Measurements from ENCODE around the gene PDK2.

The PDK2 gene

GRCh38 chr17:50108556-50108955 lies 13.4 kb downstream of the PDK2 start:
- H3K4me3 ChIP-seq (ENCODE audit: control insufficient read depth in 1 of 7, extremely low read depth in 1 of 7, insufficient read depth in 4 of 7, low read depth in 2 of 7, low read length in 6 of 7), result no peak overlapping the region
- POLR2A ChIA-PET, result no interaction called here
- H3K27me3 ChIP-seq (replicated peaks in 2 of 5; ENCODE audit: control insufficient read depth in 4 of 5, insufficient read depth in 5 of 5, low read length in 4 of 5), result no peaks in the 10 kb centered on the region
- CTCF ChIA-PET, result interaction anchor here (0.9 to 14.4 kb wide), 2 partner anchors 9 to 13 kb away, joined by 3 to 134 read pairs; partner anchors contain the start of gene PDK2
- no peaks in the 10 kb centered on the region for H3K4me1 ChIP-seq (ENCODE audit: control extremely low read depth in 1 of 4, control insufficient read depth in 4 of 4, insufficient read depth in 4 of 4, low read length in 3 of 4)
- H3K9me3 ChIP-seq (ENCODE audit: control extremely low read depth in 1 of 5, control insufficient read depth in 4 of 5, insufficient read depth in 2 of 5, low read depth in 1 of 5, low read length in 4 of 5), result no peaks in the 10 kb centered on the region
- no peak overlapping the region for H3K27ac ChIP-seq (ENCODE audit: insufficient read depth in 1 of 2, low read depth in 1 of 2, low read length in 2 of 2, poor library complexity in 1 of 2, severe bottlenecking in 2 of 2)
- H3K36me3 ChIP-seq (ENCODE audit: control insufficient read depth in 4 of 4, insufficient read depth in 4 of 4, low read length in 3 of 4), result peaks cover 6 to 71% (median 23%) of the 10 kb centered on the region in 4 experiments
- no peak for DNase-seq
- 89% methylated on average over 8 of the region's 9 CpGs for WGBS (ENCODE audit: insufficient coverage)

- no peaks in the 10 kb centered on the region for H3K4me1 ChIP-seq (ENCODE audit: control extremely low read depth in 1 of 4, control insufficient read depth in 4 of 4, insufficient read depth in 4 of 4, low read length in 3 of 4)
- ChIA-PET CTCF (interaction anchor here (0.5 to 14.4 kb wide), 3 partner anchors 8 to 60 kb away, joined by 3 to 134 read pairs (median 3); partner anchors contain the start of gene PDK2), POLR2A (no interaction called here)
- no peaks in the 10 kb centered on the region for H3K9me3 ChIP-seq (ENCODE audit: control extremely low read depth in 1 of 5, control insufficient read depth in 4 of 5, insufficient read depth in 2 of 5, low read depth in 1 of 5, low read length in 4 of 5)
- whole genome bisulfite sequencing (ENCODE audit: insufficient coverage), result 91% methylated on average over 6 of the region's 7 CpGs
- H3K36me3 ChIP-seq (ENCODE audit: control insufficient read depth in 4 of 4, insufficient read depth in 4 of 4, low read length in 3 of 4), result peaks cover 6 to 66% (median 23%) of the 10 kb centered on the region in 4 experiments
- no peak overlapping the region for H3K27ac ChIP-seq (ENCODE audit: insufficient read depth in 1 of 2, low read depth in 1 of 2, low read length in 2 of 2, poor library complexity in 1 of 2, severe bottlenecking in 2 of 2)
- no peak overlapping the region for H3K4me3 ChIP-seq (ENCODE audit: control insufficient read depth in 1 of 7, extremely low read depth in 1 of 7, insufficient read depth in 4 of 7, low read depth in 2 of 7, low read length in 6 of 7)
- no peak for DNase-seq
- H3K27me3 ChIP-seq (replicated peaks in 2 of 5; ENCODE audit: control insufficient read depth in 4 of 5, insufficient read depth in 5 of 5, low read length in 4 of 5), result no peaks in the 10 kb centered on the region
These were observed 14.1 kb downstream of the PDK2 start for GRCh38 chr17:50109207-50109606.

- H3K36me3 ChIP-seq (ENCODE audit: control insufficient read depth in 4 of 4, insufficient read depth in 4 of 4, low read length in 3 of 4), result peaks cover 6 to 62% (median 23%) of the 10 kb centered on the region in 4 experiments
- H3K9me3 ChIP-seq (ENCODE audit: control extremely low read depth in 1 of 5, control insufficient read depth in 4 of 5, insufficient read depth in 2 of 5, low read depth in 1 of 5, low read length in 4 of 5), result no peaks in the 10 kb centered on the region
- no peak overlapping the region for H3K4me3 ChIP-seq (ENCODE audit: control insufficient read depth in 1 of 7, extremely low read depth in 1 of 7, insufficient read depth in 4 of 7, low read depth in 2 of 7, low read length in 6 of 7)
- 96% methylated on average over 18 of the region's 19 CpGs for WGBS (ENCODE audit: insufficient coverage)
- ChIA-PET CTCF (interaction anchor here (0.5 to 14.4 kb wide), 2 partner anchors 14 to 60 kb away, joined by 3 to 134 read pairs; partner anchors contain the start of gene PDK2), POLR2A (no interaction called here)
- H3K27me3 ChIP-seq (replicated peaks in 2 of 5; ENCODE audit: control insufficient read depth in 4 of 5, insufficient read depth in 5 of 5, low read length in 4 of 5), result no peaks in the 10 kb centered on the region
- no peak for DNase-seq
- no peak overlapping the region for H3K27ac ChIP-seq (ENCODE audit: insufficient read depth in 1 of 2, low read depth in 1 of 2, low read length in 2 of 2, poor library complexity in 1 of 2, severe bottlenecking in 2 of 2)
- no peaks in the 10 kb centered on the region for H3K4me1 ChIP-seq (ENCODE audit: control extremely low read depth in 1 of 4, control insufficient read depth in 4 of 4, insufficient read depth in 4 of 4, low read length in 3 of 4)
These were observed 14.6 kb downstream of the PDK2 start for GRCh38 chr17:50109785-50110184.

GRCh38 chr17:50110591-50111349 lies 15.6 kb downstream of the PDK2 start:
- ChIA-PET POLR2A (no interaction called here), CTCF (interaction anchor here (1.1 to 14.4 kb wide), 4 partner anchors 12 to 59 kb away, joined by 4 to 134 read pairs (median 52); partner anchors contain the start of gene PDK2)
- peaks cover 6 to 52% (median 19%) of the 10 kb centered on the region in 4 experiments for H3K36me3 ChIP-seq (ENCODE audit: control insufficient read depth in 4 of 4, insufficient read depth in 4 of 4, low read length in 3 of 4)
- WGBS (ENCODE audit: insufficient coverage), result 95% methylated on average over 16 of the region's 19 CpGs
- no peaks in the 10 kb centered on the region for H3K27me3 ChIP-seq (replicated peaks in 2 of 5; ENCODE audit: control insufficient read depth in 4 of 5, insufficient read depth in 5 of 5, low read length in 4 of 5)
- H3K4me3 ChIP-seq (ENCODE audit: control insufficient read depth in 1 of 7, extremely low read depth in 1 of 7, insufficient read depth in 4 of 7, low read depth in 2 of 7, low read length in 6 of 7), result no peak overlapping the region
- DNase-seq, result no peak
- peaks cover 0 to 4% (median 2%) of the 10 kb centered on the region in 4 experiments for H3K4me1 ChIP-seq (ENCODE audit: control extremely low read depth in 1 of 4, control insufficient read depth in 4 of 4, insufficient read depth in 4 of 4, low read length in 3 of 4)
- no peak overlapping the region for H3K27ac ChIP-seq (ENCODE audit: insufficient read depth in 1 of 2, low read depth in 1 of 2, low read length in 2 of 2, poor library complexity in 1 of 2, severe bottlenecking in 2 of 2)
- no peaks in the 10 kb centered on the region for H3K9me3 ChIP-seq (ENCODE audit: control extremely low read depth in 1 of 5, control insufficient read depth in 4 of 5, insufficient read depth in 2 of 5, low read depth in 1 of 5, low read length in 4 of 5)

- Histone ChIP-seq H3K27ac (ENCODE audit: insufficient read depth in 1 of 2, low read depth in 1 of 2, low read length in 2 of 2, poor library complexity in 1 of 2, severe bottlenecking in 2 of 2) (no peak overlapping the region), H3K36me3 (ENCODE audit: control insufficient read depth in 4 of 4, insufficient read depth in 4 of 4, low read length in 3 of 4) (peaks cover 2 to 41% (median 13%) of the 10 kb centered on the region in 4 experiments), H3K27me3 (replicated peaks in 2 of 5; ENCODE audit: control insufficient read depth in 4 of 5, insufficient read depth in 5 of 5, low read length in 4 of 5) (no peaks in the 10 kb centered on the region), H3K4me3 (ENCODE audit: control insufficient read depth in 1 of 7, extremely low read depth in 1 of 7, insufficient read depth in 4 of 7, low read depth in 2 of 7, low read length in 6 of 7) (no peak overlapping the region), H3K9me3 (ENCODE audit: control extremely low read depth in 1 of 5, control insufficient read depth in 4 of 5, insufficient read depth in 2 of 5, low read depth in 1 of 5, low read length in 4 of 5) (no peaks in the 10 kb centered on the region), H3K4me1 (ENCODE audit: control extremely low read depth in 1 of 4, control insufficient read depth in 4 of 4, insufficient read depth in 4 of 4, low read length in 3 of 4) (peaks cover 0 to 13% (median 8%) of the 10 kb centered on the region in 4 experiments)
- WGBS (ENCODE audit: insufficient coverage), result 95% methylated on average over 11 of the region's 14 CpGs
- DNase-seq, result no peak
- ChIA-PET POLR2A (interaction anchor here (0.6 kb wide), 1 partner anchor 38 kb away, joined by 3 read pairs; no protein-coding TSS in a partner anchor), CTCF (interaction anchor here (0.8 to 14.4 kb wide), 9 partner anchors 7 to 163 kb away, joined by 3 to 134 read pairs (median 5); partner anchors contain the start of gene PDK2)
These were observed 16.8 kb downstream of the PDK2 start for GRCh38 chr17:50111673-50112655.

GRCh38 chr17:50112694-50113093 lies 17.5 kb downstream of the PDK2 start:
- Histone ChIP-seq H3K4me3 (ENCODE audit: control insufficient read depth in 1 of 7, extremely low read depth in 1 of 7, insufficient read depth in 4 of 7, low read depth in 2 of 7, low read length in 6 of 7) (no peak overlapping the region), H3K27ac (ENCODE audit: insufficient read depth in 1 of 2, low read depth in 1 of 2, low read length in 2 of 2, poor library complexity in 1 of 2, severe bottlenecking in 2 of 2) (no peak overlapping the region), H3K36me3 (ENCODE audit: control insufficient read depth in 4 of 4, insufficient read depth in 4 of 4, low read length in 3 of 4) (peaks cover 0 to 36% (median 12%) of the 10 kb centered on the region in 4 experiments), H3K4me1 (ENCODE audit: control extremely low read depth in 1 of 4, control insufficient read depth in 4 of 4, insufficient read depth in 4 of 4, low read length in 3 of 4) (peaks cover 0 to 20% (median 16%) of the 10 kb centered on the region in 4 experiments), H3K27me3 (replicated peaks in 2 of 5; ENCODE audit: control insufficient read depth in 4 of 5, insufficient read depth in 5 of 5, low read length in 4 of 5) (no peaks in the 10 kb centered on the region), H3K9me3 (ENCODE audit: control extremely low read depth in 1 of 5, control insufficient read depth in 4 of 5, insufficient read depth in 2 of 5, low read depth in 1 of 5, low read length in 4 of 5) (no peaks in the 10 kb centered on the region)
- WGBS (ENCODE audit: insufficient coverage), result 97% methylated on average over 13 of the region's 17 CpGs
- no peak for DNase-seq
- ChIA-PET POLR2A (interaction anchor here (0.6 kb wide), 1 partner anchor 39 kb away, joined by 3 read pairs; no protein-coding TSS in a partner anchor), CTCF (interaction anchor here (0.8 to 14.4 kb wide), 7 partner anchors 8 to 163 kb away, joined by 3 to 134 read pairs (median 8); partner anchors contain the start of gene PDK2)

Measured in common myeloid progenitor, CD34-positive (primary cell).